GM21381 (cell line): ENCODE results near the gene MEGF11.

ENCODE experiments used
- ATAC-seq: cut with Tn5 transposase; IDR thresholded peaks from one replicate; pipeline ENCODE4 v1.9.1; 2021; ENCODE audit warnings: mild to moderate bottlenecking, moderate library complexity; ENCODE audit not compliant: unreplicated experiment

MEGF11 gene

GRCh38 chr15:66253418-66254088, at the start of gene MEGF11:
TSS of gene MEGF11 (minus strand) at chr15:66253750. CDS start at chr15:66128403, 125,347 bp downstream.
- ATAC-seq: no peak

DNA sequence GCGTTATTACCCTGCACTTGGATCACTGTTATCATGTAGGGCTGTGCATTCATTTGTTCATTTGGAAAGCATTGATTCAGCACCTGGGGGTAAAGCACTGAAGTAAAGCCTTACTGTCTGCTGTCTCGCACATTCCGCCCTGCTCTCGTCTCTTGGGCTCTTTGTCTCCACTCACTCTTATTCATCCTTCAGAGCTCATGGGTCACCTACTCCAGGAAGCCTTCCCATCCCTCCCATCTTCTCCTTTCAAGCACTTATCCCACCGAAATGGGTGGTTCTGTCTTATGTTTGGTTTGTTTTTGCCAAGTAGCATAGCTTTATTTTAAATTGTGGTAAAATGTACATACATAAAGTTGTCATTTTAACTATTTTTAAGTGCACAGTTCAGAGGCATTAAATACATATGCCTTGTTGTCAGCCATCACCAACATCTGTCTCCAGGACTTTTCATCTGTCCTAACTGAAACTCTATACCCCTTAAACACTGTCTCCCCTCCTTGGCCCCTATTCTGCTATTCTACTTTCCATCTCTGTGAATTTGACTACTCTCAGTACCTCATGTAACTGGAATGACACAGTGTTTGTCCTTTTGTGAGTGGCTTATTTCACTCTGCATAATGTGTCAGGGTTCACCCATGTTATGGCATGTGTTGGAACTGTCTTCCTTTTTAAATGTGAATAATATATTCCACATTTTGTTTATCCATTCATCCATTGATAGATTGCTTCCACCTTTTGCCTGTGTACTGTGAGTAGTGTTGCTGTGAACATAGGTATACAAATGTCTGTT, 49.1 kb upstream of the MEGF11 start:
- no peak for ATAC-seq

DNA sequence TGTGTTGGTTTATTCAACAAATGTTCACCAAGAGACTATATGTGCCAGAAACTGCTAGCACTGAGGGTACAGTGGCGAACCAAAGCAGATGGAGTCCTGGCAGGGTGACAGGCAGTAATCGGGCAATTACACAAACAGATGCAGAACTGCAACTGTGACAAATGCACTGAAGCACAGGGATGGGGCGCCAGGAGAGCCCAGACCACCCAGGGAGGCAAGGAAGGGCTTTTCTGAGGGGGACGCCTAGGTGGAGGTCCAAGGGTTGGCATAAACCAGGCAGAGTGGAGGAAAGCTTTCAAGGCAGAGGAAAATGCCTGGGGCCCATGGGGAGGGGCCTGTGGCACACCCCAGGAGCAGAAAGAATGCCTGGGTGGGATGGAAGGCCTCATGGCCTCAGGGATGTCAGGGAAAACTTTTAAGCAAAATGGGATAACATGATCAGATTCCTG, 45.3 kb upstream of the MEGF11 start:
- ATAC-seq: no peak

DNA sequence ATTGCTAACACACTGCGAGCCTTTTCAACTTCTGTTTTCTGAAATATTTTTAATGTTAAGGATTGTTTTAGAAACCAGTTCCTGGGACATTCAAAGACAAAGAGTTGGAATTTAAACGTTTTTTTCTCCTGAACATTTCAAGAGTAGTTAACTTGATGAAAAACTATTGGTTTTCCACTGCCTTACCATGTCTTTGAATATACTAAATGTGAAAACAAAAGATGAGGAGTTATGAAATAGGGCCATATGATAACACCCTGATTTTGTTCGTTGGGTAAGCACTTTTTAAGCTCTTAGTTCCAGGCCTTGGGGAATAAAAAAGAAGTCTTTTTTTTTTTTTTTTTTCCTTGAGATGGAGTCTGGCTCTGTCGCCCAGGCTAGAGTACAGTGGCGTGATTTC, 42.6 kb upstream of the MEGF11 start:
- ATAC-seq: no peak

DNA sequence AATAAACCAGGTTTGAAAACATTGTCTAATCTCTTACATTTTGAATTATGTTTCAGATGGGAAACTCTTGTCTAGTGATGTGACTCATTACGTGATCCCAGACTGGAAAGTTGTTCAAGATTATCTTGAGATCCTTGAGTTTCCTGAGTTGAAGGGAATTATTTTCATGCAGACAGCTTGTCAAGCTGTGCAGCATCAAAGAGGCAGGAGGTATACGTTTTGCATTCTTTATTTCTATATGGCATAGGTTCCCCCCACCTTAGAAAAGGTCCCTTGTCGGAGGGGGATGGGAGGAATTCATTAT, 41.3 kb upstream of the MEGF11 start:
- no peak for ATAC-seq

GRCh38 chr15:66294157-66294931, 40.8 kb upstream of the MEGF11 start:
- no peak for ATAC-seq

- peak; percentile 65 for ATAC-seq
Observed at GRCh38 chr15:66293419-66294156, 40.0 kb upstream of the MEGF11 start, which contains the start of gene DIS3L. TSS of gene DIS3L (plus strand) at chr15:66293568. CDS start at chr15:66293597, 29 bp downstream.

DNA sequence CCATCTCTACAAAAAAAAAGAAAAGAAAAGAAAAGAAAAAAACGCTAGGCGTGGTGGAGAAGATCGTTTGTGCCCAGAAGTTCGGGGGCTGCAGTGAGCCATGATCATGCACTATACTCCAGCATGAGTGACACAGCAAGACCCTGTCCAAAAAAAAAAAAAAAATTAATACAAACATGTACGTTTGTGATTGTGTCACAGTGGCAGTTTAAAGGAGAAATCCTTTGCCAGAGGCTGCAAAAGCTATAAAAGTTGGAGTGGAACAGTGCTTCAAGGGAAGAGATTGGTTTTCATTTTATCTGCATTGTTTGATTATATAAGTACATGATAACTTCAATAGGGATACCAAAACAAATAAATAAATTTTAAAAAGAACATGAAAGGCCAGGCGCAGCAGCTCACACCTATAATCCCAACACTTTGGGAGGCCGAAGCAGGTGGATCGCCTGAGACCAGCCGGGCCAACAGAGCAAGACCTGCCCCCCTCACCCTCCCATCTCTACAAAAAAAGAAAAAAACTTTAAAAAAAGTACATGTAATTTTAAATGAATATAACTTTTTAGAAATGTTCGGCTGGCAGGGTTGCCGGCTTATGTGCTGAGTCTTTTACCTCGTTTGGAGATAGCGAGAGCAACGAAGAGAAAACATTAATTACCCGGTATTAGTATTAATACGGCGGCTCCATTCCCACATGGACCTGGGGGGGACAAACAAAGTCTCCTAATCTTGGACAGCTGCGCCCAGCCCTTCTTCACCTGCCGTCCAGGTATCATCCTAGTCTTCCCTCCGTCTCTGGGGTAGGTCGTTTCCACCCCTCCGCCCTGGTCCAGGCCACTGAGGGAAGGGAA, 39.2 kb upstream of the MEGF11 start:
- peak; percentile 2 for ATAC-seq

DNA sequence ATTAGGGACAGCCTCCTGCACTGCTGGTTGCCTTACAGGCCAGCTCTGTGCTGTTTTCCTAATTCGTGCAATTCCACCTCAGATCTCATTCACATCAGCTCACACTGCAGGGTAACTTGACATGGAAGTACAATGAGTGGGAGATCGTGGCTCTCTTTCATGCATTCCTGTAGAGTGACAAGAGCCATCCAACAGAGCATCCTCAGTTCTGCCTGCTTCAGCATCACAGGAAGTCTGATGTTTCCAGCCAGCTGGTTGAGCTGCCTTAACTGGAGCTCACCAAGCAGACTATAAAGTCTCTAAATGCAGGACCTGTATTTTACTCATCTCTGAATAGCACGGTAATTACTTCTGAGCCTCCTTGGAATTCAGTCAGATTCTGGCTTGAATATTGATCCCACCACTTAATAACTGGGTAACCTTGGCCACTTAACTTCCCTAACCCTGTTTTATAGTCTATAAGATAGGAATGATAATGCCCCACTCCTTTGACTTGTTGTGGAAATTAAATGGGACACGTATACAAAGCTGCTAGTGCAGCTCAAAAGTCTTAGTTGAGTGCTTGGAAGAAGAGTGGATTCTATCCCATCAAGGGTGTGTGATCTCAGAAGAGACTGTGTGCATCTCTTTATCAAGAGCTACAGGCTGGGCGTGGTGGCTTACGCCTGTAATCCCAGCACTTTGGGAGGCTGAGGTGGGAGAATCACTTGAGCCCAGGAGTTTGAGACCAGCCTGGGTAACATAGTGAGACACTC, 38.4 kb upstream of the MEGF11 start:
- ATAC-seq: no peak

DNA sequence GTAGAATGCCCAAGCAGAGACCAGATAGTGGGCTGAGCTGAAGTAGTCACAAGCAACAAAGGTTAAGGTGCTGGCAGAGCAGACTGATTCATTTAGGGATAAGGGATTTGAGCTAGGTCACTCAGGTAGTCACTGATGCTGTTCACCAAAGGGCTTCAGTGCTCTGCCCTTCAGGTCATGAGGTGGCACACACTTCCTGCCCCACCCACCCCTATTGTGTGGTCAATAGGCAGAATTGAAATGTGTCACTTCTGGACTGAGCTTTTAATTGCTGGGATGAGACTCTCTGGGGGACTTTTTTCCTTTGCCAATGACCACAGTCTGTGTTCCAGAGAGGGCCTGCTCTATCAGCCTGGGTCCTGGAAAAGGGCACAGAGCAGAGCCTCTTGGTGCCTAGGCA, 37.0 kb upstream of the MEGF11 start:
- no peak for ATAC-seq

GRCh38 chr15:66290007-66290406, 36.5 kb upstream of the MEGF11 start:
- ATAC-seq: no peak

DNA sequence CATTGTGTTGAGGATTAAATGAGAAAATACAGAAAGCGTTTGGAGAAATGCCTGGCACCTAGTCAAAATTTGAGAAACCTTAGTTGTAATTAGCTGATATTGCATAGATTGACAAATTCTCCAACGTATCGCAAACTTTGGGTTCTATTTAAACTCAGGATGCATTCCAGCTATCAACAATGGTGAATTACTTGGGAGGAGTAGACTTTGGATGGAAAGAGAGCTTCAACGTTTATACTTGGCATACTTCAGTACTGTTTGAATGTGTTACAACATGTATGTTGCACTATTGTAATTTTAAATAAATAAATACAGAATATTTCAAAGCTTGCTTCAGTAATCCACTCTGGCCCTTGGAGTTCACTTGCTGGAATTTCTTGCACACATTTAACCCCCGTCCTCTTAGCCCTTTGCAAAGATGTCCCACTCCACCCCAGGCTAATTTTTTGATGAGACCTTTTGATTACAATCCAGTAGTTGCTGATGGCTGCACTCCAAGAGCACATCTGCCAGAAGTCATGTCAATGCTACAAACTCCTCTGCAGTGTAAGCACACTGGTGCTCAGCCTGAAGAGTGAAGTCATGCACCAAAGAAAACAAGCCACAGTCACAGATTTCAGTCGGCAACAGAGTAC, 35.1 kb upstream of the MEGF11 start:
- ATAC-seq: no peak

- ATAC-seq: no peak
Observed at GRCh38 chr15:66288093-66288492, 34.5 kb upstream of the MEGF11 start.

- ATAC-seq: no peak
Observed at GRCh38 chr15:66287461-66288057, 34.0 kb upstream of the MEGF11 start.

DNA sequence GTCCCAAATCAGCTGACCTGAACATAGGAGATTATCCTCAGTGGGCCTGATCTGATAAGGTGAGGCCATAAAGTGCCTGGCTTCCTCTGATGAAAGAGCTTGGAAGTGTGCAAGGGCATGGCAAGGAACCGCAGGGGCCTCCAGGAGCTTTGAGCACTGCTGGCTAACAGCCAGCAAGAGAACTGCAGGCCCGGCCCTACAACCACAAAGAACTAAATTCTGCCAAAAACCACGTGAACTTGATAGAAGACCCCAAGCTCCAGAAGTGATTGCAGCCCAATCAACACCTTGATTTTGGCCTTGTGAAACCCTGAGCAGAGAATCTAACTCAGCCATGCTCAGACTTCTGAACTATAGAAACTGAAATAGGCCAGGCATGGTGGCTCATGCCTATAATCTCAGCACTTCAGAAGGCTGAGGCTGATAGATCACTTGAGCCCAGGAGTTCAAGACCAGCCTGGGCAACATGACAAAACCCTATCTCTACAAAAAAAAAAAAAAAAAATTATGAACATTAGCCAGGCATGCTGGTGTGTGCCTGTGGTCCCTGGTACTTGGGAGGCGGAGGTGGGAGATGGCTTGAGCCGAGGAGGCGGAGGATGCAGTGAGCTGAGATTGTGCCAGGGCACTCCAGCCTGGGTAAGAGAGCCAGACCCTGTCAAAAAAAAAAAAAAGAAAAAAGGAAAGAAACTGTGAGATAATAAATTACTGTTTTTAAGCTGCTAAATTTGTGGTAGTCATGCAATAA, 32.2 kb upstream of the MEGF11 start:
- ATAC-seq: no peak

DNA sequence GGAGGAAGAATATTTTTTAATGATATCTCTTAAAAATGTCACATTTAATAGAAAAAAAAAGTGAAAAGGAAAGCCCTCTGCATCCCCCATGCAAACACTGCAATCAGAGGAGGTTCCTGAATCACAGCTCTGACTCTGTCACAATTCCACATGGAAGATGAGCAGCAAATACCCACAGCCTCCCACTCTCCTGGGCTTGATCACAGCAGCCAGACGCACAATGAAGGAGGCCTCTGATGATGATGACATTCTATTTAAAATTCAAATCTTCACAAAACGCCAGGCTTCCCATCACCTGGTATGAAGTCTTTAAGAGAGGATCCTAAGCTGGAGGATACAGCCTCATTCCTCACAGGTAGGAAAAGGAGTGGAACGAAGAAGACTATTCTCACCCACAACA, 30.7 kb upstream of the MEGF11 start:
- ATAC-seq: no peak

GRCh38 chr15:66278671-66279070, 25.1 kb upstream of the MEGF11 start:
- no peak for ATAC-seq

GRCh38 chr15:66278056-66278455, 24.5 kb upstream of the MEGF11 start:
- ATAC-seq: no peak
